ENCODE data around the gene TRNAU1AP. TPM values are rescaled to one million over a fixed set of nuclear protein-coding genes. Genes with fewer than 3 reads are reported as not detected.
A peak's percentile ranks its signal among the peaks of the same experiment; 100 is the strongest.
"Not testable (repeated sequence)": the region's sequence is repeated elsewhere in the genome, so short reads cannot be mapped to it uniquely, and the experiment has no call there.

TRNAU1AP gene
- total RNA-seq, 1 experiment from 2014 or later: 43.0 TPM

DNA sequence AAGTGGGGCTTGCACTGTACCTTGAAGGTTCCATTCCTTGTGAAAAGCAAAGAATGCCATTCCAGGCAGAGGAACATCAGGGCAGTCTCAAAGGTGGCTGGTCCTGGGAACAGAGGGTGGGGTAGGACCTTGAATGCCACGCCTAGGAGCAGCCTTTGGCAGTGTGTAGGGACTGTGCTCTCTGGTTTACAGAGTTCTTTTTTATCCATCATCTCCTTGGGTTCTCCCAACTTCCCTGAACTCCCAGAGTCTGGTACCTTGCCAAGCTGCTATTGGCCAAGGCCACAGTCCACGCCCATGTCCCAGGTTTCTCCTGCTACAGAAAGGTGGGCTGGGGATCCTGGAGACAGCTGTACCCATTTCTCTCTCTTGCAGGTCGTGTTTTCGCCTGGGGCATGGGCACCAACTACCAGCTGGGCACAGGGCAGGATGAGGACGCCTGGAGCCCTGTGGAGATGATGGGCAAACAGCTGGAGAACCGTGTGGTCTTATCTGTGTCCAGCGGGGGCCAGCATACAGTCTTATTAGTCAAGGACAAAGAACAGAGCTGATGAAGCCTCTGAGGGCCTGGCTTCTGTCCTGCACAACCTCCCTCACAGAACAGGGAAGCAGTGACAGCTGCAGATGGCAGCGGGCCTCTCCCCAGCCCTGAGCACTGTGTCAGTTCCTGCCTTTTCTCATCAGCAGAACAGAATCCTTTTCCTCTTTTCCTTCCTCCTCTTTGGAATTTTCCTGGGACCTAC is 15.3 kb upstream of the TRNAU1AP start:
- POLR2A ChIA-PET (ENCODE audit: unreplicated experiment): no interaction called here
- Histone ChIP-seq H3K36me3 (ENCODE audit: low read depth) (no peaks in the 10 kb centered on the region), H3K4me2 (no peak overlapping the region), H3K27ac (no peak overlapping the region), H3K9me3 (ENCODE audit: insufficient read depth, low read depth) (no peaks in the 10 kb centered on the region), H3F3A (ENCODE audit: insufficient read depth, low read depth) (peaks cover 6% of the 10 kb centered on the region; the same call in 1 of the 2 replicates), H3K79me2 (ENCODE audit: low read depth) (no peaks in the 10 kb centered on the region), H3K4me1 (replicated peaks; ENCODE audit: insufficient read depth) (no peaks in the 10 kb centered on the region), H3K4me3 (no peak overlapping the region), H4K20me1 (ENCODE audit: insufficient read depth) (no peaks in the 10 kb centered on the region), H3K27me3 (ENCODE audit: insufficient read depth, low read depth) (no peaks in the 10 kb centered on the region), H2AFZ (no peak overlapping the region), H3K9me2 (ENCODE audit: insufficient read depth) (no peaks in the 10 kb centered on the region)
- TF ChIP-seq, protein P1, sequence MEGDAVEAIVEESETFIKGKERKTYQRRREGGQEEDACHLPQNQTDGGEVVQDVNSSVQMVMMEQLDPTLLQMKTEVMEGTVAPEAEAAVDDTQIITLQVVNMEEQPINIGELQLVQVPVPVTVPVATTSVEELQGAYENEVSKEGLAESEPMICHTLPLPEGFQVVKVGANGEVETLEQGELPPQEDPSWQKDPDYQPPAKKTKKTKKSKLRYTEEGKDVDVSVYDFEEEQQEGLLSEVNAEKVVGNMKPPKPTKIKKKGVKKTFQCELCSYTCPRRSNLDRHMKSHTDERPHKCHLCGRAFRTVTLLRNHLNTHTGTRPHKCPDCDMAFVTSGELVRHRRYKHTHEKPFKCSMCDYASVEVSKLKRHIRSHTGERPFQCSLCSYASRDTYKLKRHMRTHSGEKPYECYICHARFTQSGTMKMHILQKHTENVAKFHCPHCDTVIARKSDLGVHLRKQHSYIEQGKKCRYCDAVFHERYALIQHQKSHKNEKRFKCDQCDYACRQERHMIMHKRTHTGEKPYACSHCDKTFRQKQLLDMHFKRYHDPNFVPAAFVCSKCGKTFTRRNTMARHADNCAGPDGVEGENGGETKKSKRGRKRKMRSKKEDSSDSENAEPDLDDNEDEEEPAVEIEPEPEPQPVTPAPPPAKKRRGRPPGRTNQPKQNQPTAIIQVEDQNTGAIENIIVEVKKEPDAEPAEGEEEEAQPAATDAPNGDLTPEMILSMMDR (conservative IDR thresholded peaks at IDR 0.05): no peak
- TF ChIP-seq EZH2 (IDR thresholded peaks at IDR 0.05; ENCODE audit: low read depth): no peak
- intact Hi-C loops (cut with micrococcal nuclease; ENCODE audit: unreplicated experiment): no loop called here
- no TSS peak for BruUV-seq (replicated peaks)
- CTCF ChIA-PET: no interaction called here
- DNase-seq: no peak

DNA sequence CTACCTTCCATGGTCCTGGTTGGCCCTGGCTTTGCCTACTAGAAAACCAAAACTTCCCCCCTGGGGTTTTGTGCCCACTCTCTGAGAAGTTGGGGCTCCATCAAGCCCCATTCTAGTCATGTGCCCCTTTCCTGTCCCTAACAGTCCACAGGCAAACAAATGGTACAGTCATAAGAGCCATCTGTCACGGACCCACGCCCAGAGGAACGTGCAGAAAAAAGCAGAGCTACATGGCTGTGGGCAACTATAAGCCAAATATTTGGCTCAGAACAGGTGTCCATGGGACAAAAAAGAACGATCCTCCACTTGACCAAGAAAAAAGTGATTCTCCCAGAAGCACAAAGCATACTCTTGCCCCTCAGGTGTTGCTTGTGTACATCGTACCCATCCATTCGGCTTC is 14.6 kb upstream of the TRNAU1AP start:
- no peaks in the 10 kb centered on the region for H4K20me1 ChIP-seq (ENCODE audit: insufficient read depth)
- H3K27me3 ChIP-seq (ENCODE audit: insufficient read depth, low read depth): no peaks in the 10 kb centered on the region
- no peak overlapping the region for H3K4me2 ChIP-seq
- ChIA-PET POLR2A (ENCODE audit: unreplicated experiment) (interaction anchor here (0.5 kb wide), 1 partner anchor 110 kb away, joined by 12 read pairs; the partner anchor contains the start of gene RNU11), CTCF (no interaction called here)
- TF ChIP-seq, protein P1 (conservative IDR thresholded peaks at IDR 0.05): no peak
- TF ChIP-seq EZH2 (IDR thresholded peaks at IDR 0.05; ENCODE audit: low read depth): no peak
- DNase-seq: no peak
- no peak overlapping the region for H3K4me3 ChIP-seq
- H3K9me2 ChIP-seq (ENCODE audit: insufficient read depth): no peaks in the 10 kb centered on the region
- peaks cover 6% of the 10 kb centered on the region; the same call in 1 of the 2 replicates for H3F3A ChIP-seq (ENCODE audit: insufficient read depth, low read depth)
- BruUV-seq (replicated peaks): TSS peak; percentile 25
- intact Hi-C loops (cut with micrococcal nuclease; ENCODE audit: unreplicated experiment): no loop called here
- no peaks in the 10 kb centered on the region for H3K4me1 ChIP-seq (replicated peaks; ENCODE audit: insufficient read depth)
- no peaks in the 10 kb centered on the region for H3K9me3 ChIP-seq (ENCODE audit: insufficient read depth, low read depth)
- no peaks in the 10 kb centered on the region for H3K36me3 ChIP-seq (ENCODE audit: low read depth)
- H3K27ac ChIP-seq: no peak overlapping the region
- no peaks in the 10 kb centered on the region for H3K79me2 ChIP-seq (ENCODE audit: low read depth)
- no peak overlapping the region for H2AFZ ChIP-seq

DNA sequence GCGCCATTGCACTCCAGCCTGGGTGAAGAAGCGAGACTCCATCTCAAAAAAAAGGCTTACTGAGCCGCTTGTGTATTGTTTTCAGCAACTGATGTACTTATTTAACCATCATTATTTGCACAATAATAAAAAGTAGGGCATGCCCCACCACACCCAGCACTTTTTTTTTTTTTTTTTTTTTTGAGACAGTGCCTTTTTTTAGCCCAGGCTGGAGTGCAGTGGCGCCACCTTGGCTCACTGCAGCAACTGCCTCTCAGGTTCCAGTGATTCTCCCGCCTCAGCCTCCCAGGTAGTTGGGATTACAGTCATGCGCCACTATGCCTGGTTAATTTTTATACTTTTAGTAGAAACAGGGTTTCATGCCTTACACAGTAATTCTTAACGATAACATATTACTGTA is 12.2 kb upstream of the TRNAU1AP start:
- BruUV-seq (replicated peaks): no TSS peak
- Histone ChIP-seq H3K79me2 (ENCODE audit: low read depth) (no peaks in the 10 kb centered on the region), H3K27ac (no peak overlapping the region), H3K9me3 (ENCODE audit: insufficient read depth, low read depth) (no peaks in the 10 kb centered on the region), H3K4me2 (no peak overlapping the region), H3F3A (ENCODE audit: insufficient read depth, low read depth) (peaks cover 6% of the 10 kb centered on the region; the same call in 1 of the 2 replicates), H3K9me2 (ENCODE audit: insufficient read depth) (no peaks in the 10 kb centered on the region), H2AFZ (no peak overlapping the region), H3K27me3 (ENCODE audit: insufficient read depth, low read depth) (no peaks in the 10 kb centered on the region), H4K20me1 (ENCODE audit: insufficient read depth) (no peaks in the 10 kb centered on the region), H3K4me1 (replicated peaks; ENCODE audit: insufficient read depth) (no peaks in the 10 kb centered on the region), H3K4me3 (no peak overlapping the region), H3K36me3 (ENCODE audit: low read depth) (no peaks in the 10 kb centered on the region)
- intact Hi-C loops (cut with micrococcal nuclease; ENCODE audit: unreplicated experiment): no loop called here
- TF ChIP-seq, protein P1 (conservative IDR thresholded peaks at IDR 0.05): no peak
- TF ChIP-seq EZH2 (IDR thresholded peaks at IDR 0.05; ENCODE audit: low read depth): no peak
- ChIA-PET CTCF (interaction anchor here (0.7 kb wide), 2 partner anchors 20 to 124 kb away, joined by 5 to 7 read pairs; no protein-coding TSS in a partner anchor), POLR2A (ENCODE audit: unreplicated experiment) (no interaction called here)
- no peak for DNase-seq

DNA sequence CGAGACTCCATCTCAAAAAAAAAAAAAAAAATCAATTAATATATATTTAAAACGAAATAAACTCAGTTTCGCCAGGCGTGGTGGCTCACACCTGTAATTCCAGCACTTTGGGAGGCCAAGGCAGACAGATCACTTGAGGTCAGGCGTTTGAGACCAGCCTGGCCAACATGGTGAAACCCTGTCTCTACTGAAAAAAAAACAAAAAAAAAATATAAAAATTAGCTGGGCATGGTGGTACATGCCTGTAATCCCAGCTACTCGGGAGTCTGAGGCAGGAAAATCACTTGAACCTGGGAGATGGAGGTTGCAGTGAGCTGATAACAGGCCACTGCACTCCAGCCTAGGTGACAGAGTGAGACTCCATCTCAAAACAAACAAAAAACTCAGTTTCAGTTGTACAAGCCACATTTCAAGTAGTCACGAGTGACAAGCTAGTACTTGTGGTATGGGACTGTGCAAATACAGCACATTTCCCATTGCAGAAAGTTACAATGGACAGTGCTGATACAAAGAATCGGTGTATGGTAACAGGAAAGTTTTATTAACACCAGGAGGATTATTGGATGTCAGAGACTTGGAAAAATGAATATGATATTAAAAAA is 11.4 kb upstream of the TRNAU1AP start:
- H3K79me2 ChIP-seq (ENCODE audit: low read depth); H3K27ac ChIP-seq; intact Hi-C loops (cut with micrococcal nuclease; ENCODE audit: unreplicated experiment); H2AFZ ChIP-seq; H3K9me2 ChIP-seq (ENCODE audit: insufficient read depth); H3K36me3 ChIP-seq (ENCODE audit: low read depth); H3K27me3 ChIP-seq (ENCODE audit: insufficient read depth, low read depth); H3K4me3 ChIP-seq; H3F3A ChIP-seq (ENCODE audit: insufficient read depth, low read depth); DNase-seq; H3K9me3 ChIP-seq (ENCODE audit: insufficient read depth, low read depth); H3K4me2 ChIP-seq; H3K4me1 ChIP-seq (replicated peaks; ENCODE audit: insufficient read depth); H4K20me1 ChIP-seq (ENCODE audit: insufficient read depth): not testable (repeated sequence)
- POLR2A ChIA-PET (ENCODE audit: unreplicated experiment): interaction anchor here (0.7 kb wide), 1 partner anchor 99 kb away, joined by 7 read pairs; no protein-coding TSS in a partner anchor
- CTCF ChIA-PET: interaction anchor here (0.6 to 0.7 kb wide), 2 partner anchors 38 to 125 kb away, joined by 5 to 15 read pairs; no protein-coding TSS in a partner anchor
- TSS peak; percentile 2 for BruUV-seq (replicated peaks)

All from PC-9 (cell line).